ENCODE results near the gene CCDC12. TPM values are rescaled to one million over a fixed set of nuclear protein-coding genes. Genes with fewer than 3 reads are reported as not detected.

CCDC12 gene
- total and polyA plus RNA-seq, 2 experiments from 2014 or later = 17.4 to 43.8 TPM

- no peaks in the 10 kb centered on the region for H3K79me2 ChIP-seq (ENCODE audit: insufficient read depth)
- H3K4me3 ChIP-seq = peak overlapping the region; percentile 69
- no peak overlapping the region for H3K27ac ChIP-seq
- in situ Hi-C loops (cut with MboI) = no loop called here
- no peaks in the 10 kb centered on the region for H3K36me3 ChIP-seq (ENCODE audit: low read depth)
- H3K9me3 ChIP-seq (ENCODE audit: low read depth) = no peaks in the 10 kb centered on the region
- H3F3A ChIP-seq (ENCODE audit: insufficient read depth) = no peaks in the 10 kb centered on the region
- no peaks in the 10 kb centered on the region for H4K20me1 ChIP-seq (ENCODE audit: insufficient read depth)
- no peak for TF ChIP-seq EZH2 (IDR thresholded peaks at IDR 0.05; ENCODE audit: insufficient read depth, poor library complexity, severe bottlenecking)
- TF ChIP-seq EZH2phosphoT487 (IDR thresholded peaks at IDR 0.05; ENCODE audit: insufficient read depth, low read depth) = no peak
- H3K4me2 ChIP-seq (ENCODE audit: unreplicated experiment) = peak overlapping the region; percentile 24
- H3K4me1 ChIP-seq (ENCODE audit: insufficient read depth) = peaks cover 7% of the 10 kb centered on the region; the same call in 1 of the 2 replicates
- H2AFZ ChIP-seq = 0 out of 2 replicates have a peak overlapping the region, but pooled peaks have one; percentile 12
- no peak overlapping the region for H3K9ac ChIP-seq
- peak; percentile 76 for DNase-seq
- 3% methylated on average over 21 to 59 of the region's 78 CpGs for WGBS, 2 experiments (ENCODE audit: low coverage in 1 of 2, low lambda C conversion rate in 2 of 2, missing lambda C conversion rate in 2 of 2)
- peaks cover 25% of the 10 kb centered on the region; the same call in 1 of the 2 replicates for H3K27me3 ChIP-seq (replicated peaks; ENCODE audit: insufficient read depth)
- no peaks in the 10 kb centered on the region for H3K9me2 ChIP-seq (ENCODE audit: insufficient read depth)
Observed at GRCh38 chr3:46883054-46883829, 93.3 kb downstream of the CCDC12 start.

- no peaks in the 10 kb centered on the region for H3F3A ChIP-seq (ENCODE audit: insufficient read depth)
- in situ Hi-C loops (cut with MboI) = no loop called here
- no peak overlapping the region for H3K27ac ChIP-seq
- 1% methylated on average over 36 to 72 of the region's 72 CpGs for WGBS, 2 experiments (ENCODE audit: low coverage in 1 of 2, low lambda C conversion rate in 2 of 2, missing lambda C conversion rate in 2 of 2)
- H3K36me3 ChIP-seq (ENCODE audit: low read depth) = no peaks in the 10 kb centered on the region
- no peaks in the 10 kb centered on the region for H3K79me2 ChIP-seq (ENCODE audit: insufficient read depth)
- peak; percentile 52 for DNase-seq
- peak overlapping the region; percentile 69 for H3K4me3 ChIP-seq
- H3K9me2 ChIP-seq (ENCODE audit: insufficient read depth) = no peaks in the 10 kb centered on the region
- peak overlapping the region; percentile 57 for H3K4me2 ChIP-seq (ENCODE audit: unreplicated experiment)
- H3K9ac ChIP-seq = peak overlapping the region; percentile 34; the same call in 1 of the 2 replicates
- peaks cover 7% of the 10 kb centered on the region; the same call in 1 of the 2 replicates for H3K4me1 ChIP-seq (ENCODE audit: insufficient read depth)
- peak overlapping the region; percentile 73 for H2AFZ ChIP-seq
- peak; percentile 91 for TF ChIP-seq EZH2 (IDR thresholded peaks at IDR 0.05; ENCODE audit: insufficient read depth, poor library complexity, severe bottlenecking)
- TF ChIP-seq EZH2phosphoT487 (IDR thresholded peaks at IDR 0.05; ENCODE audit: insufficient read depth, low read depth) = peak; percentile 78; the same call in 1 of the 2 replicates
- no peaks in the 10 kb centered on the region for H4K20me1 ChIP-seq (ENCODE audit: insufficient read depth)
- peaks cover 25% of the 10 kb centered on the region; the same call in 1 of the 2 replicates for H3K27me3 ChIP-seq (replicated peaks; ENCODE audit: insufficient read depth)
- no peaks in the 10 kb centered on the region for H3K9me3 ChIP-seq (ENCODE audit: low read depth)
Observed at GRCh38 chr3:46882377-46883053, 94.0 kb downstream of the CCDC12 start.

GRCh38 chr3:46881596-46882376 is 94.8 kb downstream of the CCDC12 start:
- no peaks in the 10 kb centered on the region for H3K9me3 ChIP-seq (ENCODE audit: low read depth)
- H3K4me2 ChIP-seq (ENCODE audit: unreplicated experiment) = peak overlapping the region; percentile 57
- H3K4me1 ChIP-seq (ENCODE audit: insufficient read depth) = peaks cover 7% of the 10 kb centered on the region; the same call in 1 of the 2 replicates
- peak overlapping the region; percentile 69 for H3K4me3 ChIP-seq
- H3K27ac ChIP-seq = no peak overlapping the region
- H3K9me2 ChIP-seq (ENCODE audit: insufficient read depth) = no peaks in the 10 kb centered on the region
- H3K27me3 ChIP-seq (replicated peaks; ENCODE audit: insufficient read depth) = peaks cover 25% of the 10 kb centered on the region; the same call in 1 of the 2 replicates
- H4K20me1 ChIP-seq (ENCODE audit: insufficient read depth) = no peaks in the 10 kb centered on the region
- H3K36me3 ChIP-seq (ENCODE audit: low read depth) = no peaks in the 10 kb centered on the region
- no peaks in the 10 kb centered on the region for H3K79me2 ChIP-seq (ENCODE audit: insufficient read depth)
- H3F3A ChIP-seq (ENCODE audit: insufficient read depth) = no peaks in the 10 kb centered on the region
- in situ Hi-C loops (cut with MboI) = no loop called here
- TF ChIP-seq EZH2phosphoT487 (IDR thresholded peaks at IDR 0.05; ENCODE audit: insufficient read depth, low read depth) (0 out of 2 replicates have a peak, but pooled peaks have one; percentile 44), EZH2 (IDR thresholded peaks at IDR 0.05; ENCODE audit: insufficient read depth, poor library complexity, severe bottlenecking) (peak; percentile 90)
- 2 to 3% methylated on average over 22 to 79 of the region's 83 CpGs for WGBS, 2 experiments (ENCODE audit: low coverage in 1 of 2, low lambda C conversion rate in 2 of 2, missing lambda C conversion rate in 2 of 2)
- peak overlapping the region; percentile 73 for H2AFZ ChIP-seq
- H3K9ac ChIP-seq = peak overlapping the region; percentile 34; the same call in 1 of the 2 replicates
- peak; percentile 48 for DNase-seq

Measured in GM23248 (cell line).